GM13977 (cell line): ENCODE data around the gene GSPT2.

Experiments used
- DNase-seq: peaks from one replicate; pipeline ENCODE4 v3.0.0; 2012; ENCODE audit warnings: low spot score
- in situ Hi-C: fragments of 300-500 bp; cut with MboI; formaldehyde crosslinking; loops from one replicate; pipeline ENCODE4 v1.12.0; 2022; ENCODE audit warnings: low sequenced_read_pairs, low pct_unique_long_range_greater_than_20kb, mixed read lengths, inconsistent platforms; ENCODE audit not compliant: unreplicated experiment
- TF ChIP-seq, protein P1 (sequence below): IDR thresholded peaks from 2 replicates; pipeline ENCODE4 v1.5.1; 2012; ENCODE audit warnings: mild to moderate bottlenecking, control low read depth; ENCODE audit not compliant: insufficient read depth; ENCODE audit errors: extremely low read depth, missing control alignments

Gene GSPT2

DNA sequence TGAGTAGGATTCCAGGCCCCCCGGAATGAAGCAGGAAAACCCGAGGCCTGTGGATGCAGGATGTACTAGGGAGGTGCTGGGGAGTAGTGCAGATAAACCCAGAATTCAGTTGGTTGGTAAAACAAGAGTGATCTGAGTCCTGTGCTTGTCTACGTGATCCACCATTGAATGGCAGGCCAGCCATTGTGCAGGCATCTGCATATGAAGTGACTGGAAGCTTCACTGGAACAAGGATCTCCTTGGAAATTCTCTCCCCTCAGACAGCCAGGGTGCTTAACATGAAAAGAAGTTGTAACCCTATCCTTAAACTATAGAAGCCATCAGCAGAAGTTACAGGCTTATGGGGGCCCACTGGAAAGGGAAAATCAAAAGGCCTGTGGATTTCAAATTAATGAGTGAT, 656 bp upstream of the GSPT2 start:
- TF ChIP-seq, protein P1, sequence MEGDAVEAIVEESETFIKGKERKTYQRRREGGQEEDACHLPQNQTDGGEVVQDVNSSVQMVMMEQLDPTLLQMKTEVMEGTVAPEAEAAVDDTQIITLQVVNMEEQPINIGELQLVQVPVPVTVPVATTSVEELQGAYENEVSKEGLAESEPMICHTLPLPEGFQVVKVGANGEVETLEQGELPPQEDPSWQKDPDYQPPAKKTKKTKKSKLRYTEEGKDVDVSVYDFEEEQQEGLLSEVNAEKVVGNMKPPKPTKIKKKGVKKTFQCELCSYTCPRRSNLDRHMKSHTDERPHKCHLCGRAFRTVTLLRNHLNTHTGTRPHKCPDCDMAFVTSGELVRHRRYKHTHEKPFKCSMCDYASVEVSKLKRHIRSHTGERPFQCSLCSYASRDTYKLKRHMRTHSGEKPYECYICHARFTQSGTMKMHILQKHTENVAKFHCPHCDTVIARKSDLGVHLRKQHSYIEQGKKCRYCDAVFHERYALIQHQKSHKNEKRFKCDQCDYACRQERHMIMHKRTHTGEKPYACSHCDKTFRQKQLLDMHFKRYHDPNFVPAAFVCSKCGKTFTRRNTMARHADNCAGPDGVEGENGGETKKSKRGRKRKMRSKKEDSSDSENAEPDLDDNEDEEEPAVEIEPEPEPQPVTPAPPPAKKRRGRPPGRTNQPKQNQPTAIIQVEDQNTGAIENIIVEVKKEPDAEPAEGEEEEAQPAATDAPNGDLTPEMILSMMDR, result no peak
- no peak for DNase-seq
- in situ Hi-C loops, result no loop called here

DNA sequence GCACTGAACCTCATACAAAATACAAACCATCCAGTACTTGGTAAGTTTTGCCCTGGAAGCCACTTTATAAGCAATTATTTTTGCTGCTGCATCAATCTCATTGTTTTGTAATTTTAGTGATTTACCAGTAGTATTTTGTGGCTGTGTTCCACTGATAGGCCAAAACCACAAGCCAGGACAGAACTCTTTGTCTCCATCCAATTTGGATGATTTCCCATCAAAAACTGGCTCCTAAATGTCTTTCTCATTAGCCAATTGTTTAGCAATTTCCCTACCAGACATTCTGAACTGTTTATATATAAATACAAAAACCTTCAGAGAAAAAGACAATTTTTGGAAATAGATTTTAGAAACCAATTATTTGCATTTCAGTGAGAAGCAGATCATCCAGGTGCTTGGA, 4.4 kb downstream of the GSPT2 start:
- TF ChIP-seq, protein P1, result no peak
- in situ Hi-C loops, result no loop called here
- no peak for DNase-seq

DNA sequence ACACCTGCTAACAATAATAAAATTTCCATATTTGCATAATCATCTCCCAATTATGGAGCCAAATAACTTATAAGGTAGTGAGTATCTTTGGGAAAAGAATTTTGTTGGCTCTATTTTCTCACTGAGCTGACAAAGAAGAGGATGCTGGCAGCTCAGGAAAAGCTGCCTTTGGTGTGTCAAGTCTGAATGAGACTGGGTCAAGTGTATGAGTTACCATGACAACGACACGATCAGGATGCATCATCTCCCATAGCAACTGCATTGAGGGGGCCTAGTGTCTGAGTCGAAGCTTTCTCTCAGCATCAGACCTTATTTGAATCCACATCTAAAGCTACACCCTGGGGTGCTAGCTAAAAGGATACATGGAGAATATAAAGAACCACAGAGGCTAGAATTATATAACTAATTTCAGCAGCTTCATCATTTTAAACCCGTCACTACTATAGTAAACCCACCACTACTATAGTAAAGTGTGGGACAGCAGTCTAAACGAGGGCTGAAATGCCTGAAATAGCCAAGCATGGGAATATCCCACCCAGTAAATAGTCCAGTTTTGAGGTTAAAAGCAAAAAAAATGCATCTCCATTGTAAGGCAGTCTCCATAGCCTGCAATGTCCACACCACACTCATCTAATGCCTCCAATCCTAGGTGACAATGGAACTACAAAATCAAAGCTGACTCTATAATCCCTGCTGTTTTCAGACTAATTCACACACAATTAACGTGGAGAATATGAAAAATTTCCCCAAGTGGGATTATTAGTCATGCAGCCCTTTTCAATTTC, 16.0 kb downstream of the GSPT2 start:
- no peak for DNase-seq
- TF ChIP-seq, protein P1, result no peak
- in situ Hi-C loops, result no loop called here

DNA sequence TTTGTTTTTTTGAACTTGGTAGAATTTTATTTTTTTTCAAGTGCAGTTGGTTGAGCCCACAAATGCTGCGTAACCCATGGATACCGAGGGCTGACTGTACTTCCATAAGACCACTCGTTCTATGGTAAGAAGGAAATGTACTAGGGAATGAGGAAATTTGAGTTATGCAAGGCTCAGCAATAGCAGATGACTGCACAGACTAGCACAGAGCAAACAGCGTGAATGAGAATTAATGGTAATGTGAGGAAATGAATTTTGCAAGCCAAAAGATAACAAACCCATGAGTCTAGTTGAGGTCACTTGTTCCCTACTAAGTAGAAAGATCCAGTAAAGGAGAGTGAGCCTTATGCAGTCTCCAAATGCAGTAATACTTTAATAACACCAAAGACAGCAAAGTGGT, 17.4 kb downstream of the GSPT2 start:
- in situ Hi-C loops, result no loop called here
- TF ChIP-seq, protein P1, result no peak
- DNase-seq, result no peak

DNA sequence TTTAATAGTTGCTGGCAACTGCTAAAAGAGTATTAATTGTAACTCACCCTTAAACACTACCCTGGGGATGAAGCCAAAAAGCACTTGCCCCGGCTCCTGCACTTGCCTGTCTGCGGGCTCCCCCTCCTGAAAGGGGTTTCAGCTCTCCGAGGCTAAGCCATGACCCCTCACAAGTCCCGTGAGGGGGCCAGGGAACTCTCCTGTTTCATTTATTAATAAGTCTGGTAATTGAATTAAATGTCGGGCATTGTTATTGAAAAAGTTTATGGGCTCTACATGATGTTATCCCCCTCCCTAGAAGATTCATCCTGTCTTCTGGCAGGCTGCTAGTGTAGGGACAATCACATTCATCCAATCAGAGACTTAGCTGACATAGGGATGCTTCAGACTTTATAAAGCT, 23.3 kb downstream of the GSPT2 start:
- no peak for DNase-seq
- in situ Hi-C loops, result no loop called here
- TF ChIP-seq, protein P1, result no peak

DNA sequence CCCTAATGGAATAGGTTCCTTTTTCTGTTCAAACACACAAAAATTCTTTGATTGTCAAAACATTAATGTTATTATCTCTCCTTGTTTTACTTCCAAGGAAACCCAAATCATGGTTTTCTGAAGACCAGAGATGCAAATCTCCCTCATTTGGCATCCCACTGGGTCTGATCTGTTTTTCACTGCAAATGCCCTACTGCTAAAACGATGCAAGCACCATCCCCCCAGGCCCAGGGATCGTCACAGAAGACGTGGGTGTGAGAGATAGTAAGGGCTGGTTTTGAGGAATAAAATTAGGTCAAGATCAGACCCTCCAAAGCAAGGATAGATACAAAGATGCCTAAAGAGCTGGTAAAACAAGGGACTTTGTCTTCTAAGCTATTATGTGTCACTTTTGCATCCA, 33.6 kb downstream of the GSPT2 start:
- in situ Hi-C loops, result no loop called here
- TF ChIP-seq, protein P1, result no peak
- DNase-seq, result no peak
